Chondrocyte (in vitro differentiated cells): Measurements from ENCODE around the gene IL6R. TPM values are rescaled to one million over a fixed set of nuclear protein-coding genes. Genes with fewer than 3 reads are reported as not detected.

Experiments
- DNase-seq: peaks from one replicate; pipeline ENCODE4 v3.0.0; 2021; ENCODE audit warnings: mixed read lengths, low spot score
- H3K27ac Mint-ChIP-seq: one replicate; pipeline ENCODE4 v1.8.0; 2021; ENCODE audit warnings: mild to moderate bottlenecking, moderate library complexity, mixed read lengths; ENCODE audit not compliant: unreplicated experiment
- H3K27me3 Mint-ChIP-seq: 2 replicates; pipeline ENCODE4 v1.8.0; 2021; ENCODE audit warnings: low read depth, mixed read lengths
- H3K36me3 Mint-ChIP-seq: 2 replicates; pipeline ENCODE4 v1.8.0; 2021; ENCODE audit warnings: low read depth, mixed read lengths
- H3K4me1 Mint-ChIP-seq: 2 replicates; pipeline ENCODE4 v1.8.0; 2021; ENCODE audit warnings: low read depth, mild to moderate bottlenecking, mixed read lengths
- H3K4me3 Mint-ChIP-seq: one replicate; pipeline ENCODE4 v1.8.0; 2021; ENCODE audit warnings: mild to moderate bottlenecking, moderate library complexity, mixed read lengths; ENCODE audit not compliant: unreplicated experiment
- H3K9me3 Mint-ChIP-seq: 2 replicates; pipeline ENCODE4 v1.8.0; 2021; ENCODE audit warnings: low read depth, mixed read lengths
- total RNA-seq: library from RNA; stranded (reverse); gene quantifications from 3 replicates; pipeline ENCODE4 v1.2.1, GENCODE V29; 2021
- TF ChIP-seq, protein P1 (sequence below): fragments of 200-600 bp; sonication (generic); IDR thresholded peaks from 2 replicates; pipeline ENCODE4 v1.5.0; 2021; ENCODE audit warnings: antibody characterized with exemption, mild to moderate bottlenecking, moderate library complexity

IL6R gene
- total RNA-seq, 1 donor from 2014 or later: 1.3 TPM

GRCh38 chr1:154423988-154424326, 18.8 kb downstream of the IL6R start:
- H3K4me3 Mint-ChIP-seq: no peak overlapping the region
- H3K36me3 Mint-ChIP-seq: no peaks in the 10 kb centered on the region
- TF ChIP-seq, protein P1, sequence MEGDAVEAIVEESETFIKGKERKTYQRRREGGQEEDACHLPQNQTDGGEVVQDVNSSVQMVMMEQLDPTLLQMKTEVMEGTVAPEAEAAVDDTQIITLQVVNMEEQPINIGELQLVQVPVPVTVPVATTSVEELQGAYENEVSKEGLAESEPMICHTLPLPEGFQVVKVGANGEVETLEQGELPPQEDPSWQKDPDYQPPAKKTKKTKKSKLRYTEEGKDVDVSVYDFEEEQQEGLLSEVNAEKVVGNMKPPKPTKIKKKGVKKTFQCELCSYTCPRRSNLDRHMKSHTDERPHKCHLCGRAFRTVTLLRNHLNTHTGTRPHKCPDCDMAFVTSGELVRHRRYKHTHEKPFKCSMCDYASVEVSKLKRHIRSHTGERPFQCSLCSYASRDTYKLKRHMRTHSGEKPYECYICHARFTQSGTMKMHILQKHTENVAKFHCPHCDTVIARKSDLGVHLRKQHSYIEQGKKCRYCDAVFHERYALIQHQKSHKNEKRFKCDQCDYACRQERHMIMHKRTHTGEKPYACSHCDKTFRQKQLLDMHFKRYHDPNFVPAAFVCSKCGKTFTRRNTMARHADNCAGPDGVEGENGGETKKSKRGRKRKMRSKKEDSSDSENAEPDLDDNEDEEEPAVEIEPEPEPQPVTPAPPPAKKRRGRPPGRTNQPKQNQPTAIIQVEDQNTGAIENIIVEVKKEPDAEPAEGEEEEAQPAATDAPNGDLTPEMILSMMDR: no peak
- H3K27me3 Mint-ChIP-seq: no peaks in the 10 kb centered on the region
- no peaks in the 10 kb centered on the region for H3K9me3 Mint-ChIP-seq
- DNase-seq: no peak
- peaks cover 52% of the 10 kb centered on the region for H3K4me1 Mint-ChIP-seq
- H3K27ac Mint-ChIP-seq: peak overlapping the region; percentile 45

DNA sequence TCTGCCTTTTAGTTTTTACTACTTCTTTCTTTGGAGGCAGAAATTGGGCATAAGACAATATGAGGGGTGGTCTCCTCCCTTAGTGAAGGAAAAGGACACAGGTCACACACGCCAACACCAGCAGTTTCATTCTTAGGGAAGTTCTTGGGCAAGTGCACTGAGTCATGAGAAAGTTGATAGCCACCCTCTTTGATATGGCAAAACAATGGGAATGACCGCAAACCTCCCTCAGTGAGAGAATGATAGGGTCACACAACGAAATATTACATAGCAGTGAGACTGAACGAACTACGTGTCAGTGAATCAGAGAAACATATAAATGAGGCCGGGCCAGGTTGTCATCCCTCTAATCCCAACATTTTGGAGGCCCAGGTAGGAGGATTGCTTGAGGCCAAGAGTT, 20.0 kb downstream of the IL6R start:
- Mint-ChIP-seq H3K4me3 (no peak overlapping the region), H3K27ac (no peak overlapping the region), H3K4me1 (peaks cover 40% of the 10 kb centered on the region), H3K27me3 (no peaks in the 10 kb centered on the region), H3K36me3 (no peaks in the 10 kb centered on the region), H3K9me3 (no peaks in the 10 kb centered on the region)
- TF ChIP-seq, protein P1: no peak
- DNase-seq: no peak

DNA sequence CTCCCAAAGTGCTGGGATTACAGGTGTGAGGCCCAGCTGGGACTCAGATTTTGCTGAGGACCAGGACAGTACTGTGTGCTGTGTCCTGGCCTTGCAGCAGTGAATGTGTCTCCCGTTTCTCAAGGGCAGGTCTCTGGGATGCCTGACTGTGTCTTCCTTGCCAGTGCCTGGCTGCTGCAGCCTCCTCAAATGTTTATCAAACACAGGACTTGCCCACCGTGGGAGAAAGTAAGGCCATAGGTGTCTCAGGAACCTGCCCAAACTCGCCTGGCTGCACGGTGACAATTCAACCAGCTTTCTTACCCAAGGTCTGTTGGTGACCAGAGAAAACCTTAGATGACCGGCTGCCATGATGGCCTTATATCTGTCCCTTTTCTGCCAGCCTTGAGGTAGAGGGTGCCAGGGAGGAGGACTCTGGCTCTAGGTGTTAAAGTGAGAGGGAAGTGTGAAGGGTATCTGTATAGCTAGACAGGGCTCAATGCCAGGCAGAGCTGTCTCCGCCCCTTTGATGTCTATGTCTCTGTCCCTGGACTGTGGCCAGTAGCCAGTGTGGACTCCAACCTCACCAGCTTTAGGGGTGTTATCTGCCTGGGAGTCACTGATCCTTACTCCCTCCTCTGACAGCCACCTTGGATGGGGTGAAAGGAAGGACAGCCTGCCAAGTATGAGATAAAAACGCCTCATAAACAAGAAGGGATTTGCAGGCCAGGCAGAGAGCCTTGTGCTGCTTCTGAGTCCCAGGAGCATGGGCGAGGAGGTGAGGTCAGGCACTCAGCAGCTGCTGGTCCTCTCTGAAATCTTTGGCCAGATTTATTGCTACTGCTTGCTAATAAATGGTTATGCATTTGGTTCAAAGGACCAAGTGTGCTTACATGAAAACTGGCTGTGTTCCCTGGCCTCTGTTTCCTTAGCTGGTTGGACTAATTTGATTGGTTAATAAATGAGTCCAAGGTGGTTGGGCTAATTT, 22.3 kb downstream of the IL6R start:
- no peaks in the 10 kb centered on the region for H3K36me3 Mint-ChIP-seq
- H3K27ac Mint-ChIP-seq: no peak overlapping the region
- H3K9me3 Mint-ChIP-seq: no peaks in the 10 kb centered on the region
- no peak overlapping the region for H3K4me3 Mint-ChIP-seq
- peaks cover 41% of the 10 kb centered on the region for H3K4me1 Mint-ChIP-seq
- no peak for DNase-seq
- no peaks in the 10 kb centered on the region for H3K27me3 Mint-ChIP-seq
- TF ChIP-seq, protein P1: no peak

DNA sequence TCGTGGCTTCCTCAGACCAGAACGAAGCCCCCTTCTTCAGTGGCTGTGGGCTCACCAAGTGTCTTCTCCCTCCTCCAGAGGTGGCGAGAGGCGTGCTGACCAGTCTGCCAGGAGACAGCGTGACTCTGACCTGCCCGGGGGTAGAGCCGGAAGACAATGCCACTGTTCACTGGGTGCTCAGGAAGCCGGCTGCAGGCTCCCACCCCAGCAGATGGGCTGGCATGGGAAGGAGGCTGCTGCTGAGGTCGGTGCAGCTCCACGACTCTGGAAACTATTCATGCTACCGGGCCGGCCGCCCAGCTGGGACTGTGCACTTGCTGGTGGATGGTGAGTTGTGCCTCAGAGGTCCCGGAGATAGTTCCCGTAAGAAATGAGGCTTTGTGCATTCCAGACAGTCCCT, 24.0 kb downstream of the IL6R start:
- TF ChIP-seq, protein P1: no peak
- no peak overlapping the region for H3K4me3 Mint-ChIP-seq
- H3K4me1 Mint-ChIP-seq: peaks cover 39% of the 10 kb centered on the region

GRCh38 chr1:154429841-154430611, 24.9 kb downstream of the IL6R start:
- Mint-ChIP-seq H3K36me3 (no peaks in the 10 kb centered on the region), H3K4me3 (no peak overlapping the region), H3K4me1 (peaks cover 46% of the 10 kb centered on the region), H3K27me3 (no peaks in the 10 kb centered on the region), H3K27ac (no peak overlapping the region), H3K9me3 (no peaks in the 10 kb centered on the region)
- DNase-seq: no peak
- TF ChIP-seq, protein P1: no peak

More for the DNA sequence above, 24.0 kb downstream of the IL6R start:
- H3K27ac Mint-ChIP-seq: no peak overlapping the region
- no peak for DNase-seq
- H3K27me3 Mint-ChIP-seq: no peaks in the 10 kb centered on the region
- H3K9me3 Mint-ChIP-seq: no peaks in the 10 kb centered on the region
- H3K36me3 Mint-ChIP-seq: no peaks in the 10 kb centered on the region
